ENCODE data around the gene ILDR1. TPM values are rescaled to one million over a fixed set of nuclear protein-coding genes. Genes with fewer than 3 reads are reported as not detected.

ILDR1 gene
- total and polyA plus RNA-seq, 2 of the 8 experiments (the other 6 are each of a cell fraction or from before 2014, with no cell fraction given) = 1.8 TPM

- no peak for TF ChIP-seq HDAC6 (IDR thresholded peaks at IDR 0.05; ENCODE audit: low read depth, low read length)
- TF ChIP-seq RXRA (IDR thresholded peaks at IDR 0.05; ENCODE audit: insufficient read depth, low read depth, low read length) = no peak
Measured at GRCh38 chr3:122060040-122060698, 38.1 kb upstream of the ILDR1 start (continued).

Data from H1 (cell line).